SU-DHL-6 (cell line): Measurements from ENCODE around the gene CRY2.

Experiments
- H2AFZ ChIP-seq: fragments of 200-600 bp; sonication (generic); 2 replicates; pipeline ENCODE4 v1.6.1; 2014; ENCODE audit warnings: low read depth, mild to moderate bottlenecking, moderate library complexity, mixed read lengths, antibody characterized with exemption, low read length; ENCODE audit not compliant: severe bottlenecking
- H3F3A ChIP-seq: fragments of 200-600 bp; shearing (Covaris generic); 2 replicates; pipeline ENCODE4 v1.6.0; 2016; ENCODE audit warnings: antibody characterized with exemption, mild to moderate bottlenecking; ENCODE audit not compliant: insufficient read depth
- H3K27ac ChIP-seq: fragments of 200-600 bp; sonication (generic); 2 replicates; pipeline ENCODE4 v1.5.1; 2016; ENCODE audit warnings: low read depth, mild to moderate bottlenecking, low read length, moderate library complexity, mixed read lengths
- H3K27me3 ChIP-seq: fragments of 200-600 bp; sonication (generic), shearing (Covaris generic); 2 replicates; pipeline ENCODE4 v1.6.0; 2014; ENCODE audit warnings: mild to moderate bottlenecking, low read length
- H3K36me3 ChIP-seq: fragments of 200-600 bp; sonication (generic); 2 replicates; pipeline ENCODE4 v1.6.1; 2014; ENCODE audit warnings: mild to moderate bottlenecking, low read length, mixed read lengths
- H3K4me2 ChIP-seq: fragments of 300-600, 200-600 bp; shearing (Covaris generic), sonication (generic); 2 replicates; pipeline ENCODE4 v1.6.0; 2014; ENCODE audit warnings: low read length, low read depth, mild to moderate bottlenecking; ENCODE audit not compliant: poor library complexity, severe bottlenecking
- H3K4me3 ChIP-seq: fragments of 200-600 bp; sonication (generic); 2 replicates; pipeline ENCODE4 v1.5.1; 2014; ENCODE audit warnings: antibody characterized with exemption, low read length, mild to moderate bottlenecking, mixed read lengths; ENCODE audit not compliant: insufficient read depth, poor library complexity, severe bottlenecking
- H3K79me2 ChIP-seq: fragments of 200-600 bp; sonication (generic); 2 replicates; pipeline ENCODE4 v1.6.1; 2014; ENCODE audit warnings: mild to moderate bottlenecking, low read length, moderate library complexity; ENCODE audit not compliant: insufficient read depth
- H3K9ac ChIP-seq: fragments of 200-600 bp; sonication (generic); 2 replicates; pipeline ENCODE4 v1.7.0; 2014; ENCODE audit warnings: mild to moderate bottlenecking, low read length
- H3K9me2 ChIP-seq: fragments of 200-600 bp; sonication (generic); replicated peaks from 2 replicates; pipeline ENCODE4 v1.6.1; 2014; ENCODE audit warnings: low read length; ENCODE audit not compliant: insufficient read depth
- H3K9me3 ChIP-seq: fragments of 200-600 bp; sonication (generic); 2 replicates; pipeline ENCODE4 v1.6.1; 2014; ENCODE audit warnings: low read length, mixed read lengths; ENCODE audit not compliant: insufficient read depth
- H4K20me1 ChIP-seq: fragments of 200-600 bp; sonication (generic); 2 replicates; pipeline ENCODE4 v1.6.1; 2014; ENCODE audit warnings: low read depth, mild to moderate bottlenecking, antibody characterized with exemption, low read length, moderate library complexity, mixed read lengths
- CTCF ChIP-seq: fragments of 200-600 bp; sonication (generic); IDR thresholded peaks from one replicate; pipeline ENCODE4 v1.5.1; 2017; ENCODE audit warnings: antibody characterized with exemption, mild to moderate bottlenecking, low read length, moderate library complexity; ENCODE audit not compliant: insufficient read depth, poor library complexity, severe bottlenecking
- EZH2phosphoT487 ChIP-seq: fragments of 200-600 bp; sonication (generic), shearing (Covaris generic); conservative IDR thresholded peaks from 2 replicates; pipeline ENCODE4 v1.6.1; 2018; ENCODE audit warnings: mild to moderate bottlenecking, antibody characterized with exemption, low read length, moderate library complexity, mixed read lengths

The CRY2 gene

GRCh38 chr11:45915446-45915845 lies 68.2 kb downstream of the CRY2 start:
- no peak overlapping the region for H2AFZ ChIP-seq
- no peaks in the 10 kb centered on the region for H3K36me3 ChIP-seq
- no peak for TF ChIP-seq EZH2phosphoT487
- TF ChIP-seq CTCF, result no peak
- no peaks in the 10 kb centered on the region for H3K27me3 ChIP-seq
- peaks cover 10% of the 10 kb centered on the region for H3F3A ChIP-seq
- H3K9me2 ChIP-seq, result no peaks in the 10 kb centered on the region
- H3K4me2 ChIP-seq, result no peak overlapping the region
- no peak overlapping the region for H3K9ac ChIP-seq
- no peak overlapping the region for H3K27ac ChIP-seq
- no peaks in the 10 kb centered on the region for H3K9me3 ChIP-seq
- no peak overlapping the region for H3K4me3 ChIP-seq
- no peaks in the 10 kb centered on the region for H4K20me1 ChIP-seq
- H3K79me2 ChIP-seq, result peaks cover 16% of the 10 kb centered on the region

GRCh38 chr11:45917286-45917622 lies 70.0 kb downstream of the CRY2 start:
- peak overlapping the region; percentile 49 for H2AFZ ChIP-seq
- H3K36me3 ChIP-seq, result no peaks in the 10 kb centered on the region
- no peaks in the 10 kb centered on the region for H3K27me3 ChIP-seq
- H3K4me3 ChIP-seq, result peak overlapping the region; percentile 96
- H3K9me3 ChIP-seq, result no peaks in the 10 kb centered on the region
- peak overlapping the region; percentile 87 for H3K27ac ChIP-seq
- H3K9ac ChIP-seq, result peak overlapping the region; percentile 95
- peak overlapping the region; percentile 78 for H3K4me2 ChIP-seq
- no peaks in the 10 kb centered on the region for H4K20me1 ChIP-seq
- TF ChIP-seq CTCF (no peak), EZH2phosphoT487 (no peak)
- peaks cover 10% of the 10 kb centered on the region for H3F3A ChIP-seq
- H3K9me2 ChIP-seq, result no peaks in the 10 kb centered on the region
- peaks cover 16% of the 10 kb centered on the region for H3K79me2 ChIP-seq

GRCh38 chr11:45917623-45918330 lies 70.5 kb downstream of the CRY2 start, which contains the start of gene PEX16:
Gene PEX16 (minus strand): TSS chr11:45917877. CDS start chr11:45917811, 66 bp downstream.
- Histone ChIP-seq H3K27me3 (no peaks in the 10 kb centered on the region), H3K27ac (peak within 1 kb of the TSS; percentile 87), H3K4me3 (peak within 1 kb of the TSS; percentile 96), H3K4me2 (peak within 1 kb of the TSS; percentile 78), H3K9ac (peak within 1 kb of the TSS; percentile 95), H3K9me2 (no peaks in the 10 kb centered on the region), H3K9me3 (no peaks in the 10 kb centered on the region), H3K79me2 (peaks cover 16% of the 10 kb centered on the region), H3K36me3 (no peaks in the 10 kb centered on the region), H2AFZ (peak within 1 kb of the TSS; percentile 71), H3F3A (peaks cover 10% of the 10 kb centered on the region), H4K20me1 (no peaks in the 10 kb centered on the region)
- TF ChIP-seq EZH2phosphoT487, result no peak
- TF ChIP-seq CTCF, result no peak
